HEK293 (cell line): ENCODE results near the gene ZFYVE1.
A peak's percentile ranks its signal among the peaks of the same experiment; 100 is the strongest.

Experiments used
- BCL11A ChIP-seq: fragments of 450-650 bp; formaldehyde crosslinking; IDR thresholded peaks from 2 replicates; pipeline ENCODE4 v1.5.1; 2016; ENCODE audit warnings: low read depth, missing biosample characterization, missing genetic modification characterization
- GLIS1 ChIP-seq: fragments of 450-650 bp; formaldehyde crosslinking; IDR thresholded peaks from 2 replicates; pipeline ENCODE4 v1.5.1; 2016; ENCODE audit warnings: missing biosample characterization, missing genetic modification characterization
- KLF1 ChIP-seq: fragments of 450-650 bp; formaldehyde crosslinking; IDR thresholded peaks from 2 replicates; pipeline ENCODE4 v1.5.1; 2016; ENCODE audit warnings: missing biosample characterization, missing genetic modification characterization
- KLF16 ChIP-seq: fragments of 450-650 bp; formaldehyde crosslinking; IDR thresholded peaks from 2 replicates; pipeline ENCODE4 v1.5.1; 2017; ENCODE audit warnings: missing biosample characterization, missing genetic modification characterization
- KLF8 ChIP-seq: fragments of 450-650 bp; formaldehyde crosslinking; IDR thresholded peaks from 2 replicates; pipeline ENCODE4 v1.5.1; 2016; ENCODE audit warnings: missing biosample characterization, missing genetic modification characterization
- KLF9 ChIP-seq: fragments of 450-650 bp; formaldehyde crosslinking; IDR thresholded peaks from 2 replicates; pipeline ENCODE4 v1.5.1; 2016; ENCODE audit warnings: missing biosample characterization, missing genetic modification characterization, low read depth
- RBAK ChIP-seq: fragments of 450-650 bp; formaldehyde crosslinking; IDR thresholded peaks from 2 replicates; pipeline ENCODE4 v1.5.1; 2016; ENCODE audit warnings: missing biosample characterization, missing genetic modification characterization
- SCRT2 ChIP-seq: fragments of 450-650 bp; formaldehyde crosslinking; IDR thresholded peaks from 2 replicates; pipeline ENCODE4 v1.5.1; 2016; ENCODE audit warnings: missing biosample characterization, missing genetic modification characterization
- SP3 ChIP-seq: fragments of 450-650 bp; formaldehyde crosslinking; IDR thresholded peaks from 2 replicates; pipeline ENCODE4 v1.5.1; 2016; ENCODE audit warnings: missing biosample characterization, missing genetic modification characterization
- ZEB2 ChIP-seq: fragments of 450-650 bp; formaldehyde crosslinking; IDR thresholded peaks from 2 replicates; pipeline ENCODE4 v1.5.1; 2016; ENCODE audit warnings: missing biosample characterization, missing genetic modification characterization
- ZIC2 ChIP-seq: fragments of 450-650 bp; formaldehyde crosslinking; IDR thresholded peaks from 2 replicates; pipeline ENCODE4 v1.5.1; 2016; ENCODE audit warnings: missing biosample characterization, missing genetic modification characterization
- ZNF10 ChIP-seq: fragments of 450-650 bp; formaldehyde crosslinking; IDR thresholded peaks from 2 replicates; pipeline ENCODE4 v1.5.1; 2017; ENCODE audit warnings: missing biosample characterization, missing genetic modification characterization
- ZNF133 ChIP-seq: fragments of 450-650 bp; formaldehyde crosslinking; IDR thresholded peaks from 2 replicates; pipeline ENCODE4 v1.5.1; 2016; ENCODE audit warnings: missing biosample characterization, missing genetic modification characterization
- ZNF16 ChIP-seq: fragments of 450-650 bp; formaldehyde crosslinking; IDR thresholded peaks from 2 replicates; pipeline ENCODE4 v1.5.1; 2016; ENCODE audit warnings: low read depth, missing biosample characterization, missing genetic modification characterization
- ZNF169 ChIP-seq: fragments of 450-650 bp; formaldehyde crosslinking; IDR thresholded peaks from 2 replicates; pipeline ENCODE4 v1.5.1; 2016; ENCODE audit warnings: missing biosample characterization, missing genetic modification characterization
- ZNF221 ChIP-seq: fragments of 450-650 bp; formaldehyde crosslinking; IDR thresholded peaks from 2 replicates; pipeline ENCODE4 v1.5.1; 2017; ENCODE audit warnings: missing biosample characterization, missing genetic modification characterization, borderline replicate concordance
- ZNF24 ChIP-seq: fragments of 450-650 bp; formaldehyde crosslinking; IDR thresholded peaks from 2 replicates; pipeline ENCODE4 v1.5.1; 2016; ENCODE audit warnings: missing biosample characterization, missing genetic modification characterization
- ZNF335 ChIP-seq: fragments of 450-650 bp; formaldehyde crosslinking; conservative IDR thresholded peaks from 2 replicates; pipeline ENCODE4 v1.5.1; 2016; ENCODE audit warnings: missing biosample characterization, missing genetic modification characterization
- ZNF341 ChIP-seq: fragments of 450-650 bp; formaldehyde crosslinking; IDR thresholded peaks from 2 replicates; pipeline ENCODE4; 2016; ENCODE audit warnings: low read depth, missing biosample characterization, missing genetic modification characterization
- ZNF37A ChIP-seq: fragments of 450-650 bp; IDR thresholded peaks from 2 replicates; pipeline ENCODE4 v1.5.1; 2018; ENCODE audit warnings: missing biosample characterization, missing genetic modification characterization
- ZNF394 ChIP-seq: fragments of 450-650 bp; formaldehyde crosslinking; IDR thresholded peaks from 2 replicates; pipeline ENCODE4 v1.5.1; 2016; ENCODE audit warnings: missing biosample characterization, missing genetic modification characterization, mild to moderate bottlenecking, moderate library complexity, borderline replicate concordance
- ZNF544 ChIP-seq: fragments of 450-650 bp; formaldehyde crosslinking; IDR thresholded peaks from 2 replicates; pipeline ENCODE4 v1.5.0; 2017; ENCODE audit warnings: missing biosample characterization, missing genetic modification characterization
- ZNF610 ChIP-seq: fragments of 450-650 bp; formaldehyde crosslinking; IDR thresholded peaks from 2 replicates; pipeline ENCODE4 v1.5.1; 2016; ENCODE audit warnings: missing biosample characterization, missing genetic modification characterization, borderline replicate concordance
- ZNF76 ChIP-seq: fragments of 450-650 bp; formaldehyde crosslinking; IDR thresholded peaks from 2 replicates; pipeline ENCODE4; 2016; ENCODE audit warnings: low read depth, missing biosample characterization, missing genetic modification characterization, borderline replicate concordance
- ZNF776 ChIP-seq: fragments of 450-650 bp; formaldehyde crosslinking; IDR thresholded peaks from 2 replicates; pipeline ENCODE4 v1.5.0; 2017; ENCODE audit warnings: missing biosample characterization, missing genetic modification characterization, borderline replicate concordance
- ZNF792 ChIP-seq: fragments of 450-650 bp; formaldehyde crosslinking; IDR thresholded peaks from 2 replicates; pipeline ENCODE4 v1.5.1; 2016; ENCODE audit warnings: missing biosample characterization, missing genetic modification characterization
- ZXDB ChIP-seq: fragments of 450-650 bp; formaldehyde crosslinking; IDR thresholded peaks from 2 replicates; pipeline ENCODE4 v1.5.1; 2016; ENCODE audit warnings: missing biosample characterization, missing genetic modification characterization
- TF ChIP-seq, protein P1 (sequence below): fragments of 450-650 bp; formaldehyde crosslinking; IDR thresholded peaks from 2 replicates; pipeline ENCODE4 v1.5.1; 2016; ENCODE audit warnings: missing biosample characterization, missing genetic modification characterization
- TF ChIP-seq, protein P2 (sequence below): fragments of 450-650 bp; formaldehyde crosslinking; IDR thresholded peaks from 2 replicates; pipeline ENCODE4 v1.5.1; 2016; ENCODE audit warnings: missing biosample characterization, missing genetic modification characterization
- TF ChIP-seq, protein P3 (sequence below): fragments of 450-650 bp; formaldehyde crosslinking; conservative IDR thresholded peaks from 2 replicates; pipeline ENCODE4 v1.5.1; 2016; ENCODE audit warnings: low read depth, missing biosample characterization, missing genetic modification characterization
- TF ChIP-seq, protein P4 (sequence below): fragments of 450-650 bp; formaldehyde crosslinking; IDR thresholded peaks from 2 replicates; pipeline ENCODE4 v1.5.1; 2016; ENCODE audit warnings: missing biosample characterization, missing genetic modification characterization
- TF ChIP-seq, protein P5 (sequence below): fragments of 450-650 bp; formaldehyde crosslinking; IDR thresholded peaks from 2 replicates; pipeline ENCODE4 v1.5.1; 2016; ENCODE audit warnings: missing biosample characterization, missing genetic modification characterization

ZFYVE1 gene

DNA sequence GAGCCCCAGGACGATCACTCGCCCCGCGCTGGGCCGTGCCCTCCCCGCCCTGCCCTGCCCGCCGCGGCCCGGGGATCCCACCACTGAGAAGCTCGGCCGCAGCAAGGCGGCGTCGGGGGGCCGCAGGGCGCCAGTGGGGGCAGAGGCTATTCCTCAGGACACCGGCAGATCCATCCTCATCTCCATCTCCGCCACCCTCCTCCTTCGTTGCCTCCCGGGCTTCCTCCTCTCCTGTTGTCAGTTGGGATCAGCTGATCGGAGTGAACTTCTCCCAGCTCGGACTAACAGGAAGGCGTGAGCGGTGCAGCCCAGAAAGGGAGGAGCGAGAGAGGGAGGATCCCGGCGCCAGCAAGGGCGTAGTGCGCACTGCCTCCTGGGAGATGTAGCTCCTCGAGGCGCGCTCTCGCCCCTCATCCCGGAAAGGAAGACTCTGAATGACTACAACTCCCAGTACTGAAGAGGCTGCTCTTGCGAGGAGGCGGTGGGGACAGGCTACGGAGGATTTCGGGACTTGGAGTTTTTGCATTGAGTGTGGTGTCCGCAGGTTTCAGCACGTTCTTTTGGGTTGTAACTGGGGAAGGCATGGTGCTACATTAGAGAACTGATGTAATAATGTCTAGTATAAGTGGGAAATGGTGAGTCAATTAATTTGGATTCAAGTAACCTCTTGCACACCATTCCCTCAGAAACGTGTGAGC, at the start of gene ZFYVE1 (continued):
- TF ChIP-seq, protein P1, sequence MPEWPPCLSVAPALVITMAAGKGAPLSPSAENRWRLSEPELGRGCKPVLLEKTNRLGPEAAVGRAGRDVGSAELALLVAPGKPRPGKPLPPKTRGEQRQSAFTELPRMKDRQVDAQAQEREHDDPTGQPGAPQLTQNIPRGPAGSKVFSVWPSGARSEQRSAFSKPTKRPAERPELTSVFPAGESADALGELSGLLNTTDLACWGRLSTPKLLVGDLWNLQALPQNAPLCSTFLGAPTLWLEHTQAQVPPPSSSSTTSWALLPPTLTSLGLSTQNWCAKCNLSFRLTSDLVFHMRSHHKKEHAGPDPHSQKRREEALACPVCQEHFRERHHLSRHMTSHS (tag by site-specific recombination) = no peak
- no peak for TF ChIP-seq ZNF16 (tag by site-specific recombination)
- TF ChIP-seq ZXDB (tag by site-specific recombination) = peak; percentile 95
- TF ChIP-seq ZNF76 (tag by site-specific recombination) = peak; percentile 98
- peak; percentile 70; the same call in 1 of the 2 replicates for TF ChIP-seq ZNF394 (tag by site-specific recombination)
- TF ChIP-seq ZNF24 = peak; percentile 30; the same call in 1 of the 2 replicates
- TF ChIP-seq SCRT2 = 0 out of 2 replicates have a peak, but pooled peaks have one; percentile 14
- TF ChIP-seq ZNF792 (tag by site-specific recombination) = no peak
- TF ChIP-seq SP3 (tag by site-specific recombination) = peak; percentile 100
- TF ChIP-seq ZEB2 (tag by site-specific recombination) = no peak
- no peak for TF ChIP-seq ZNF133
- TF ChIP-seq ZNF335 = peak; percentile 80
- TF ChIP-seq ZIC2 (tag by site-specific recombination) = no peak; the same call in 1 of the 2 replicates
- TF ChIP-seq ZNF37A (tag by site-specific recombination) = no peak
- peak; percentile 89; the same call in 1 of the 2 replicates for TF ChIP-seq KLF1
- TF ChIP-seq GLIS1 (tag by site-specific recombination) = peak; percentile 55; the same call in 1 of the 2 replicates
- TF ChIP-seq, protein P2, sequence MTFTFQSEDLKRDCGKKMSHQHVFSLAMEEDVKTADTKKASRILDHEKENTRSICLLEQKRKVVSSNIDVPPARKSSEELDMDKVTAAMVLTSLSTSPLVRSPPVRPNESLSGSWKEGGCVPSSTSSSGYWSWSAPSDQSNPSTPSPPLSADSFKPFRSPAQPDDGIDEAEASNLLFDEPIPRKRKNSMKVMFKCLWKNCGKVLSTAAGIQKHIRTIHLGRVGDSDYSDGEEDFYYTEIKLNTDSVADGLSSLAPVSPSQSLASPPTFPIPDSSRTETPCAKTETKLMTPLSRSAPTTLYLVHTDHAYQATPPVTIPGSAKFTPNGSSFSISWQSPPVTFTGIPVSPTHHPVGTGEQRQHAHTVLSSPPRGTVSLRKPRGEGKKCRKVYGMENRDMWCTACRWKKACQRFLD (tag by site-specific recombination) = no peak
- TF ChIP-seq KLF16 (tag by site-specific recombination) = peak; percentile 84
- peak; percentile 80 for TF ChIP-seq KLF9 (tag by site-specific recombination)
- TF ChIP-seq ZNF776 (tag by site-specific recombination) = no peak
- no peak for TF ChIP-seq ZNF10 (tag by site-specific recombination)
- TF ChIP-seq KLF8 = peak; percentile 100
- TF ChIP-seq, protein P3, sequence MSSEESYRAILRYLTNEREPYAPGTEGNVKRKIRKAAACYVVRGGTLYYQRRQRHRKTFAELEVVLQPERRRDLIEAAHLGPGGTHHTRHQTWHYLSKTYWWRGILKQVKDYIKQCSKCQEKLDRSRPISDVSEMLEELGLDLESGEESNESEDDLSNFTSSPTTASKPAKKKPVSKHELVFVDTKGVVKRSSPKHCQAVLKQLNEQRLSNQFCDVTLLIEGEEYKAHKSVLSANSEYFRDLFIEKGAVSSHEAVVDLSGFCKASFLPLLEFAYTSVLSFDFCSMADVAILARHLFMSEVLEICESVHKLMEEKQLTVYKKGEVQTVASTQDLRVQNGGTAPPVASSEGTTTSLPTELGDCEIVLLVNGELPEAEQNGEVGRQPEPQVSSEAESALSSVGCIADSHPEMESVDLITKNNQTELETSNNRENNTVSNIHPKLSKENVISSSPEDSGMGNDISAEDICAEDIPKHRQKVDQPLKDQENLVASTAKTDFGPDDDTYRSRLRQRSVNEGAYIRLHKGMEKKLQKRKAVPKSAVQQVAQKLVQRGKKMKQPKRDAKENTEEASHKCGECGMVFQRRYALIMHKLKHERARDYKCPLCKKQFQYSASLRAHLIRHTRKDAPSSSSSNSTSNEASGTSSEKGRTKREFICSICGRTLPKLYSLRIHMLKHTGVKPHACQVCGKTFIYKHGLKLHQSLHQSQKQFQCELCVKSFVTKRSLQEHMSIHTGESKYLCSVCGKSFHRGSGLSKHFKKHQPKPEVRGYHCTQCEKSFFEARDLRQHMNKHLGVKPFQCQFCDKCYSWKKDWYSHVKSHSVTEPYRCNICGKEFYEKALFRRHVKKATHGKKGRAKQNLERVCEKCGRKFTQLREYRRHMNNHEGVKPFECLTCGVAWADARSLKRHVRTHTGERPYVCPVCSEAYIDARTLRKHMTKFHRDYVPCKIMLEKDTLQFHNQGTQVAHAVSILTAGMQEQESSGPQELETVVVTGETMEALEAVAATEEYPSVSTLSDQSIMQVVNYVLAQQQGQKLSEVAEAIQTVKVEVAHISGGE = peak; percentile 70
- no peak for TF ChIP-seq RBAK (tag by site-specific recombination)
- TF ChIP-seq ZNF221 = no peak
- TF ChIP-seq ZNF341 = peak; percentile 92
- no peak for TF ChIP-seq BCL11A (tag by site-specific recombination)
- TF ChIP-seq, protein P4, sequence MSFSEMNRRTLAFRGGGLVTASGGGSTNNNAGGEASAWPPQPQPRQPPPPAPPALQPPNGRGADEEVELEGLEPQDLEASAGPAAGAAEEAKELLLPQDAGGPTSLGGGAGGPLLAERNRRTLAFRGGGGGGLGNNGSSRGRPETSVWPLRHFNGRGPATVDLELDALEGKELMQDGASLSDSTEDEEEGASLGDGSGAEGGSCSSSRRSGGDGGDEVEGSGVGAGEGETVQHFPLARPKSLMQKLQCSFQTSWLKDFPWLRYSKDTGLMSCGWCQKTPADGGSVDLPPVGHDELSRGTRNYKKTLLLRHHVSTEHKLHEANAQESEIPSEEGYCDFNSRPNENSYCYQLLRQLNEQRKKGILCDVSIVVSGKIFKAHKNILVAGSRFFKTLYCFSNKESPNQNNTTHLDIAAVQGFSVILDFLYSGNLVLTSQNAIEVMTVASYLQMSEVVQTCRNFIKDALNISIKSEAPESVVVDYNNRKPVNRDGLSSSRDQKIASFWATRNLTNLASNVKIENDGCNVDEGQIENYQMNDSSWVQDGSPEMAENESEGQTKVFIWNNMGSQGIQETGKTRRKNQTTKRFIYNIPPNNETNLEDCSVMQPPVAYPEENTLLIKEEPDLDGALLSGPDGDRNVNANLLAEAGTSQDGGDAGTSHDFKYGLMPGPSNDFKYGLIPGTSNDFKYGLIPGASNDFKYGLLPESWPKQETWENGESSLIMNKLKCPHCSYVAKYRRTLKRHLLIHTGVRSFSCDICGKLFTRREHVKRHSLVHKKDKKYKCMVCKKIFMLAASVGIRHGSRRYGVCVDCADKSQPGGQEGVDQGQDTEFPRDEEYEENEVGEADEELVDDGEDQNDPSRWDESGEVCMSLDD (tag by site-specific recombination) = no peak
- no peak for TF ChIP-seq ZNF169
- TF ChIP-seq, protein P5, sequence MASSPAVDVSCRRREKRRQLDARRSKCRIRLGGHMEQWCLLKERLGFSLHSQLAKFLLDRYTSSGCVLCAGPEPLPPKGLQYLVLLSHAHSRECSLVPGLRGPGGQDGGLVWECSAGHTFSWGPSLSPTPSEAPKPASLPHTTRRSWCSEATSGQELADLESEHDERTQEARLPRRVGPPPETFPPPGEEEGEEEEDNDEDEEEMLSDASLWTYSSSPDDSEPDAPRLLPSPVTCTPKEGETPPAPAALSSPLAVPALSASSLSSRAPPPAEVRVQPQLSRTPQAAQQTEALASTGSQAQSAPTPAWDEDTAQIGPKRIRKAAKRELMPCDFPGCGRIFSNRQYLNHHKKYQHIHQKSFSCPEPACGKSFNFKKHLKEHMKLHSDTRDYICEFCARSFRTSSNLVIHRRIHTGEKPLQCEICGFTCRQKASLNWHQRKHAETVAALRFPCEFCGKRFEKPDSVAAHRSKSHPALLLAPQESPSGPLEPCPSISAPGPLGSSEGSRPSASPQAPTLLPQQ (tag by site-specific recombination) = peak; percentile 22
- TF ChIP-seq ZNF610 = no peak
- no peak for TF ChIP-seq ZNF544
